HG03159 (cell line): ENCODE results near the gene CYSRT1.

Experiments
- ATAC-seq: cut with Tn5 transposase; IDR thresholded peaks from one replicate; pipeline ENCODE4 v1.9.1; 2021; ENCODE audit warnings: mild to moderate bottlenecking, moderate library complexity; ENCODE audit not compliant: unreplicated experiment

Gene CYSRT1

DNA sequence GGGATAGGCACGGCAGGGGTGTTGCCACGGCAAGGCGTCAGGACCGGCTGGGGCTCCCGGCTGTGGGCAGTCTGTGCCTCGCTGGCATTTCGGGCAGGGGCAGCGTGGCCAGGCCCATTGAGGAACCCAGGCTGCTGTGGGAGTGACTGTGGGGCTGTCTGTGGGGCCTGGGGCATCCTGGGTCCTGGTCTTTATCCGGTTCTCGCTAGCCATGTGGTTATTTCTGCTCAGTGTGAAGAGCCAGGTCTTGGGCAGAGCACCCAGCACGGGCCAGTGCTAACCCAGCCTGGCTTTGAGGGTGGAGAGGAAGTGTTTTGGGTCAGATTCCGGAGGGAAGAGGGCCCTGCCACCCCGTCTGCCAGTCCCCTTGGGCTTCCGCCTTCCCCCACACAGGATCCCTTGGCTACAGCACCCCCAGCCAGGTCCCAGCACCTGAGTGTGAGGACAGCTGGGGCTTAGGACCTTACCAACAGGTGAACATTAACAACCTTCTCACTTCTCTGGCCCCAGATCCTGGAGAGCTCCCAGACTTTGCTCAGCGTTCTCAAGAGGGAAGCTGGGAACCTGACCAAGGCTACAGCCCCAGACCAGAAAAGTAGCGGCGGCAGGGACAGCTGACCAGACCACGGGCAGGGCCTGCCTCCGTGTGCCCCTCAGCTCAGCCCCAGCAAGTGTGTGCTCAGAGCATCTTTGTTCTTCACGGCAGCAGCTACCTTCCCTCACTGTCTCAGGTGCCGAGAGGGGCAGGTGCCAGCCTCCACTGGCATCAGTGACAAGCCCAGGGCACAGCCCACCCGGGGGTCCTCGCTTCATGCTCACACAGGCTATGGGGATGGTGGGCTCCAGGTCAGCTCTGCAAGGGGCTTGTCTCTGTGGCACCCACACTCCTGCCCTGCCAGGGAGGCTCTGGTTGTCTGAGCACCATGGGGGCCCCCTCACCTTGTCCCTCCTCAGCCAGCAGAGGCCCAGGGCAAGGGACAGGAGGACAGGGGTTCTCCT is 35.4 kb upstream of the CYSRT1 start:
- ATAC-seq, result peak; percentile 2

DNA sequence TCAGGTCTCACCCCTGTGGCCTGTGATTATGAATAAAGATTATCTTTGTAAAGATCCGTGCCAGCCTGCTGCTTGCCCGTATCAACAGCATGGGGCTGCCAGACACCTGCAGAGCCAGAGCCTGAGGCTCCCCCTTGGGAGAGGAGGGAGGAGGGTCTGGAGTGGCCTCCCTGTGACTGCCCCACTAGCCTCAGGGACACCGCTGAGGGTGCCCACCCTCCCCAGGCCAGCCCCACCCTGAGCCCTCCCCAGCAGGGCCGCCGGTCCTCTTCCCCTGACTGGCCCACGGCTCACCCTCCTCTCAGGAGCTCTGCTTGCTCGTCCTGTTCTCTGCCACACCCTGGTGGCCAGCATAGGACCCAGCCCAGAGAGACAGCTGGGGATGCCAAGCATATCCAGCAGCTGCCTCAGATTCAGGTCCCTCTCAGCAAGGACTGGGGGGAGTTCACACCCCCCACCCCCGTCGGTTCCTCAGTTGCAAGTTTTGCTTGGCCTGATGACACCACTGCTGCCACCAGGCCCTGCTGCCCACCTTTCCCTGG is 34.6 kb upstream of the CYSRT1 start:
- no peak for ATAC-seq

DNA sequence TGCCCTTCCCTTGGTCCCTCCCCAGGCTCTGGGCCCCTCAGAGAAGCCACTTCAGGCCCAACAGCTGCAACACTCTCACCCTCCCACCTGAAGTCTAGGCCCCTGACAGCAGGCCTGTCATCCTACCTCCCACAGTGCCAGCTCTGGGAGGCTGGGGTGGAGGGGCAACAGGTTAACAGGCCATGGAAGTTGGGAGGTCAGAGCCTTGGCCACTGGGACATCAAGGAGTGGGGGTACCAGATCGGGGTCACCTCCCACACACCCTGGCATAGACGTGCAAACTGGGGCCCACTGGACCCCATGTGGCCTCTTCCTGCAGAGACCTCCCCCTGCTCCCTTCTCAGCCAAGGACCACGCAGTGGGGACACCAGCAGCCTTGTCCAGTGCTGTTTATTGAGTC is 33.7 kb upstream of the CYSRT1 start:
- ATAC-seq, result no peak

DNA sequence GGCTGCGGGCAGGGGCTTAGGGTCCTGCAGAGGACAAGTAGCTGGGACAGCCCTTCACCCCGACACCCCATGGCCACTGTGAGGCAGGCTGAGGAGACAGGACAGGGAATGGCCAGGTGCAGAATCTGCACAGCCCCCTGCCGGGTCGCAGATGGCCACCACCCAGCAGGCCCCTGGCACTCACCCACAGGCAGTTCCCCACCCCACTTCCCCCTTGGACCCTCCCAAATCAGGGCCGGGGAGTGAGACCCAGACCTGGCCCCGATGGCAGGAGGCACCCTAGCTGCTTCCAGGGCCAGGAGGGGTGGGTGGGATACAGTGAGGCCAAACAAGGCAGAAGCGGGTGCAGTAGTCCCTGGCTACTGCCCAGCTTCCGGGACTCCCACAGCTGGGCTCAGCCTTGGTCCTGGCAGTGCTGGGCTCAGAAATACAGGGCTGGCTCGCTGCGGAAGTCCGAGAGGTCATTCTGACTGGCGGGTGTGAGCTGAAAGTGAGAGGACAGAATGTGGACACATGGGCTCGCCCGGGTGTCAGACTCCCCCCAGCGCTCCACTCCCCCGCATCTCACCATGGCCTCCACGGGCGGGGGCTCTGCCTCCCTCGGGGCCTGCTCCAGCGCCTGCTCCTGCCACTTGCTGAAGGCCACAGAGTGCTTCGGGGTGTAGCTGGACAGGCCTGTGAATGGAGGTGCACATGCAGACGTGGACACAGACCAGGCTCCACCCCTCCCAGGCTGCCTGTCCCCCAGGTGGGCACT is 33.1 kb upstream of the CYSRT1 start:
- ATAC-seq, result no peak

DNA sequence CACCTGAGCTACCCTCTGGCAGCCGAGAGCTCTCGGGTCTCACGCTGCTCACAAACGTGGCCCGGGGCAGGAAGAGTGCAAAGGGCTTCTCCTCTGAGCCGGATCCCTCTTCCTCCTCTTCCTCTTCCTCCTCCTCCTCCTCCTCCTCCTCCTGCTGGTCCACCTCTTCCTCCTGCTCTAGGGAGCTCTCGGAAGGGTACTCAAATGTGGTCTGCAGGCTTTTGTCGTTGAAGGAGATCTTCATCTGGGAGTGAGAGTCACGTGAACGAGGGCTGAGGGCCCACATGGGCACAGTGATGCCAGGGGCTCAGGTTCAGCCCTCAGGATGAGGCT is 32.6 kb upstream of the CYSRT1 start:
- ATAC-seq, result no peak

DNA sequence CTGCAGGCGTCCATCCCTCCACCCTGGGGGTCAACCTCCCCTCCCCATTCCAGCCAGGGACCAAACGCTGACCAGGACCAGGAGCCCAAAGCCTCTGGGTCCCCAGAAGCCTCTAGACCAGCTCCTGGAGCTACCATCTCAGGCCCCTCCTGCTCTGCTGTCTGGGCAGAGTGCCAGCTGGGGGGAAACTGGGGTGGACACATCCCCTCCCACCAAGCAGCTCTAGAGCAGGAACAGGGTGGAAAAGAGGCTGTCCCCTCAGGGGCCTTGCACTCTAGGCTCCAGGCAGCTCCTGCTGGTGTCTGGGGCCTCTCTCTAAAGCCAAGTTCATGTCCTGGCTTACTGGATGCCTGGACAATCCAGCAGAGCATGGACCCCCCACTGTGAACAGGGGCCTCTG is 32.1 kb upstream of the CYSRT1 start:
- ATAC-seq, result no peak

DNA sequence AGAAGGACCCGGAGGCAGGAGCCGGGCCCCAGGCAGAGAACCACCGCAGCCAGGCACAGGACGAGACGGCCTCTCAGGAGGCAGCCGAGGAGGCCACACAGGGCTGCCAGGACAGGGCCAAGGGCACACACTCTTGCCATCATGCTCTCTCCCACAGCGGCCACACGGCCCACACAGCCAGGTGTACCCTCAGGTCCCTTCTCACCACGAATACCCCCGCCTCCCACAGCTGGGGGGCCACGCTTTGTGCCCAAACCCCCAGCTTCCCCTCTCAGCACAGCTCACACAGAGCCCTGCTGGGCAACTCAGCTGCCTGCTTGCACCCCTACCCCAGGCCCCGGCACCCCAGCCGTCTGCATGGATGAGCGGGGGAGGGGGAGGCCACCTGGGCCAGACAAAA is 31.2 kb upstream of the CYSRT1 start:
- no peak for ATAC-seq

DNA sequence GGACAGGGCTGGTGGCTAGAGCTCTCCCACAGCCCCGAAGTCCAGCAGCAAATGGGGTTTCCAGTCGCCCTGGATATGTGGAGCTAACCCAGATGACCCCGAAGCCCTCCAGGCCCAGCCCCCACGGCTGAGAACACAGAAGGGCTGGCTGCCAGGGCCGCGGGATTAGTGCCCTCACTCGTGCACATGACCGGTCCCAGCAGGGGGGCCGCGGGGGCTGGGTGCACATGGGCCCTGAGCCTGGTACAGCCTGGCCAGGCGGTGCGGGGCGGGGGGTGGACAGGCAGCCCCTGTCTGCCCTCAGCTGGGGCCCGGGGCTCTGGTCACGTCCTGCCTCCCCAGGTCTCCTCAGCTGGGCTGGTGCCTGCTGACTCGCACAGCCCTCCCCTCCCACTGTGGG is 30.6 kb upstream of the CYSRT1 start:
- no peak for ATAC-seq

DNA sequence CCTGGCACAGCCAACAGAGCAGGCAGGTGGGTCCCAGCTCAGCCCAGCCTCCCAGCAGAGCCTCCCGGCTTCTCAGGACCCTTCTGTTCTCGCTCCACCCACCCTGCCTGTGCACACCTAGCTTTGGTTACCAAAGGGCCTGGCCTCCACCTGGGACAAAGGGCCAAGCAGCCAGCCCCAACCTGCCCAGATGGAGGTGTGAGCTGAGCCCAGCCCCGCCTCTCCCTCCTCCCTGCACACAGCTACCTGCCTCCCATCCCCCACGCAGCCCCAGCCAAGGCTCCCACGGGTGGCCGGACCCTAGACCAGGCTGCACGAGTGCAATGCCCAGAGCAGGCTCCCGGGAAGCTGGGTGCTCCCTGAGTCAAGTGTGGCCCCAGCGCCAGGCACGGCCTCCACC is 30.1 kb upstream of the CYSRT1 start:
- ATAC-seq, result no peak

DNA sequence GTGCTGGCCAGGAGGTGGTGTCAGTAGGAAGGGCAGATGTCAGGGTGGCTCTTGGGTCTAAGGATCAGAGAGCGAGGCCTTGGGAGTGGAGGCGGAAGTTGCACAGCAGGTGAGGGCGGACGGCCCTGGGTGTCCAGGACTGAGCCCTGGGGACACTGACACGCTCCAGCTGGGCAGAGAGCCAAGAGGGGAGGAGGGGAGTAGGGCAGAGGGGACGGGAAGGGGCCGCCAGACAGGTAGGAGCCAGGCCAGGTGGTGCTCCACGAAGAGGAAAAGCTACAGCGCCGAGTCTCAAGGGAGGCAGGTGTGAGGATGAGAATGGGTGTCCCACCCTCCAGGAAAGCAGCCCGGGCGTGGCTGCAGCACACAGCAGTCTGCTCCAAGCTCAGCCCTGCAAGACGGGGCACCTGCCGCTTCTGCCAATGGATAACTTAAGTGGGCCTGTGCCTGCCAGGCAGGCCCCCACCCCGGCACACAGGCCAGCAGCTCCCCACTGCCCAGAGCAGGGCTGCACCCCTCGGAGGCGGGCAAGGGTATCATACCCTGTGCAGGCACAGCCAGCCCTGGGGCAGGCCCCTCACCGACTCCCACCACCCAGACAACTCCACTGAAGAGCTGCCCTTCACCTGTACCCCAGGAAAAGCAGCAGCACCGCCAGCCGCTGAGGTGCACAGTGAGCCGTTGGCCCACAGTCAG is 29.3 kb upstream of the CYSRT1 start:
- ATAC-seq, result no peak

DNA sequence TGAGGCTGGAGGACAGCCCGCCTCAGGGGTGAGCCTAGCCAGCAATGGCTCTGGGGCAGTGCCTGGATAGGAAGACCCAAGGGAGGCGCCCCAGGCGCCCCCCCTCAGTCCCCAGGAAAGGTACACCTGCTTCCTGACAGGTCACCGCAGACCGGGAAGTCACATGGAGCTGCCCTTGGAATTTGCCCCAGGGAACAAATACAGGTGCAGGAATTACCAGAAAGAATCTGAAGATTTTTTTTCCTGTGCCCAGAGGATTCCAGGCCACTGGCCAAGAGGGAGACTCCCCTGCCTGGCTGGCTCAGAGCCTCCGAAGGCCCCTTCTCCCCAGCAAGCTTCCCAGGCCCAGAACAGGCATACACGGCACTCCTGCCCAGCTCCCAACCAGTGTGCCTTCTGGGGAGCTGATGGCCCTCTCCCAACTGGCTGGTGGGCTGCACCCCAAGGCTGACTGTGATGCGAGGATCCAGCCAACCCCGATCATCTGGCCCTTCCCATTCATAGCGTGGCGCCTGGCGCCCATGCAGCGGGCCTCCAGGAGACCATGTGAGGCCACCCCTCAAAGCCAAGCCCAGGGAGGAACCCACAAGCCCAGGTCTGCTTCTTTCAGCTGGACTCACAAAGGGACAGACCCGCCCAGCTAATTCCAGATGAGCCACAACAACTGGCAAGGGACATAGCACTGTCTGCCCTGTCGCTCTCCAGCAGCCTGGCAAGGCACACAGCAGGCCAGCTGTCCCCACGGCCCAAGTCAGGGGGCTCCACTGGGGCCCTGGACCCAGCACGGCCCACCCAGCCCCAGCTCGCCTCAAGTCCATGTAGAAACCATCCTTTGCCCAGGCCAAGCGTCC is 26.7 kb upstream of the CYSRT1 start:
- ATAC-seq, result no peak

DNA sequence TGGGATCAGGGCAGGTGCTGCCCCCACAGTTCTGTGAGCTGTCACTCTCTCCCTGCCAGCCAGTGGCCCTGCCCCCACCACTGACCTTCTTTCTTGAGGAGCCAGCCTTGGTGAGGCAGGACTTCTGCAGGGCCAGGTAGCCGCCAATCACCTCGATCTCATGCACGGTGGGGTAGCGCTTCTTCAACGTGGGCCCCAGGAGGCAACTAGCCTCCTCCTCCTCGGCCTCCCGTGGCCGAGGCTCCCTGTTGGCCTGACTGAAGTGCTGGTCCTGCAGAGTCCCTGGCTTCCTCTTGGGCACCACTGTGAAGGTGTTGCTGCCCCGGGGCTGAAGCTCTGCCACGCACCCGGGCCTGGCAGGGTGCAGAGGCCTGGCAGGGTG is 26.1 kb upstream of the CYSRT1 start:
- no peak for ATAC-seq

DNA sequence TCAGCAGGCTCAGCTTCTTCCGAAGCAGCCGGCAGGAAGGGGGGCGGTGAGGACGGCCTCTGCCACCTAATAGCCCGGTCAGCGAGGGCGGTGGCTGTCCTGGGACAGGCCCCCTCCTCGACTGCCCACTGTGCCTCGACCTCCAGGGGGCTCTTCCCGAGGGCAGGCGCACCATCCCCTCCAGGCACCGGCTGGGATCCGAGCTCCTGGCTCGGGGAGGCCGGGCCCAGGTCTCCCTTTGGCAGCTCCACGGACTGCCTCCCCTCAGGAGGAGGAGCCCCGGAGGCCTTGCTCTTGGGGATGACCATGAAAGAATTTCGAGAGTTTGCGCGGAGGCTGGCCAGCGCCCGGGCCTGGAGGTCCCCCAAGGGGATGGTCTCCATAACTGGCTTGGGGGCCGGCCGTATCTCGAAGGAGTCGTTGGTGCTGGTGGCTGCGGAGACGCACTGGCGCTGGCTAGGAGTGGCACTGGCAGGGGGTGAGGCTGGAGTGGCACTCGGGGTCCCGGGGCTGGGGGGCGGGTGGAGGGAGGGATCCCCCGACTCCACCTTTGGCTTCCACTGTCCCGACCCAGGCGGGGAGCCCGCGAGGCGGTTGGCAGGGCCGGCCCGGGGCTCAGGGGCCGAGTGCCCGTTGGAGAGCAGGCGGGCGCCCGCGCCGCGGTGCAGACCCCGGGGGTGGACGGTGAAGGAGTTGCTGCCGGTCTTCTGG is 25.4 kb upstream of the CYSRT1 start:
- ATAC-seq, result no peak

DNA sequence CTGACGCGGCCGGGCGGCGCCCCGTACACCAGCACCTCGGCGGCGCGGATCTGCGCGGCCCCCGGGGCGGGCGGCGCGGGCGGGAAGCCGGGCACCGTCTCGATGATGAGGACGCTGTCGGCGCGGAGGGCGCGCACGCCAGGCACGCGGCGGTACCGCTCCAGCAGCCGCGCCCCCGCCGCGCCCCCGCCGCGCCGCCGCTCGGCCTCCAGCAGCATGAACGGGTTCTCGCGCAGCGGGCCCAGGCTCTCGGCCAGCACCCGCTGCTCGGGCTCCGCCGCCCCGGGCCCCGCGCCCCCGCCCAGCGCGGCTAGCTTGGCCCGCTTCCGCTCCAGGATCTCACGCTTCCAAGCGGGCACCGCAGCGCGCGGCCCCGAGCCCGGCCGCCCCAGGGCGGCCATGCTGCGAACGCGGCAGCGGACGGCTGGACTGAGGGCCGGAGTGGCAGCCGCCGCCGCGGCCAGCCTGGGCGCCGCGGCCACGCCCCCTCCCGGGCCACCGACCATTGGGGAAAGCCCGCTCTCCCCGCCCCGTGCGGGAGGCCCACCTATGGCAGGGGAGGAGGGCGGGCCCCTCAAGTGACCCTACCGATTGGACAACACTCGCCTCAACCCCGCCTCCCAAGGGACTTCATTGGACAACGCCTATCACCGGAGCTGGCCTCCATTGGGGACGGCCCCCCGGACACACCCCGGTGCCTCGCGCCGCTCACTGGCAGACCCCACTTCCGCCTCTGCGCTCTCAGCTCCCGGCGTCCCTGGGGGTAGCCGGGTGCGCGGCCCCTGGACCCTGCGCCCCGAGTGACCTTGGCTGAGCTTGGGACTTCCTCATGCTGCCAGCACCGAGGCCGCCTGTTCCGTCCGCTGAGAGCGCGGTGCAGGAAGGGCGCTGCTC is 24.4 kb upstream of the CYSRT1 start, which contains the start of gene TPRN:
Gene TPRN (minus strand): TSS at position 431 of the 894 bp plus-strand sequence. CDS start 30 bp downstream, at position 401.
- peak; percentile 84 for ATAC-seq

DNA sequence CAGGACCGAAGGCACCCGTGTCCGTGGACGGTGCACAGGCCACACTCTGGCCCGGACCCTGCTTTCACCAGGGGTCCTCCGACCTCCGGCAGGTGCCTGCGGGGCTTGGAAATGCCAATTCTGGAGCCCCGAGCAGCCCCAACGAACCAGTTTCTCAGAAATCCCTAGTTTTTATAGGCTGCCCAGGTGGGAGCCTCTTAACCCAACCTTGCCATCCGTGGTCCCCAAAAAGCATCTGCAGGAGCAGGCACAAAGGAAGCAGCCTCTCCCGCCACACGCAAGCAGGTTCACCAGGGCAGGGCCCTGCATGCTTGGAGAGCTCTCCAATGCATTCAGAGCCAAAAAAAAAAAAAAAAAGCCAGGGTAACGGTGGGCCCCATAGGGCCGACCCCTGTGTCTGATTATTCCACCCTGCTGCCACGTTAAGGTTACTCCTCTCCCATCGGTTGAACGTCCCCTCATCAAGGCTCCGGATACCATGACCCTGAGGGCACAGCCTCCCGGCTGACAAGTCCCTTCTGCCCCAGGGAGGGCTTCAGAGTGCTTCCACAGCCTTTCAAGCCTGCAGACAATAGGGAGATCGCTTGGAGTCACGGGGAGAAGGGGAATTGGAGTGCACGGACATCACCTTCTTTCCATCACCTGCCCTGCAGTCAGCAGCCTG is 23.6 kb upstream of the CYSRT1 start:
- no peak for ATAC-seq

DNA sequence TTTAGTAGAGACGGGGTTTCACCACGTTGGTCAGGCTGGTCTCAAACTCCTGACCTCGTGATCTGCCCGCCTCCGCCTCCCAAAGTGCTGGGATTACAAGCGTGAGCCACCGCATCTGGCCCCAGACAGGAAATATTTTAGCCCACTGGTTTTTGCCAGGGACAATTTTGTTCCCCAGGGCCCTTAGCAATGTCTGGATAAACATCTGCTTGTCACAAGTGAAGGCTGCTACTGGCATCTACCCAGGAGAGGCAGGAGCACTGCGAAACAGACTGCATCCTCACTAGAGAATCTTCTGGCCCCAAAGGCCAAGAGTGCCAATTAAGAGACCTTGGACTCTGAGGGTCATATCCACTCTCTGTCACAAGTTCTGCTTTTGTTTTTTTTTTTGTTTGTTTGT is 22.0 kb upstream of the CYSRT1 start:
- ATAC-seq, result no peak

DNA sequence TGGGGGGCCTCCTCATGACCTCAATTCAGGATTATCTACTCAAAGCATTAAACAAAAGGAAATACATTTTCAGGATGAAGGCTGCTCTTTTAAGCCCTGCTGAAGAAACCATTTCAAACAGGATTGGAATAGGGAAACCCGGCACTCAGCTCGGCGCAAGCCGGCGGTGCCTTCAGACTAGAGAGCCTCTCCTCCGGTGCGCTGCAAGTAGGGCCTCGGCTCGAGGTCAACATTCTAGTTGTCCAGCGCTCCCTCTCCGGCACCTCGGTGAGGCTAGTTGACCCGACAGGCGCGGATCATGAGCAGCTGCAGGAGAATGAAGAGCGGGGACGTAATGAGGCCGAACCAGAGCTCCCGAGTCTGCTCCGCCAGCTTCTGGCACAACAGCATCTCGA is 20.2 kb upstream of the CYSRT1 start:
- ATAC-seq, result no peak
